ENCODE measurements around the gene DPF3.

Gene DPF3

GRCh38 chr14:72742838-72743195 lies 151.1 kb downstream of the DPF3 start:
- no peak for DNase-seq (ENCODE audit: low read depth in 2 of 2)

GRCh38 chr14:72742118-72742837 lies 151.6 kb downstream of the DPF3 start:
- no peak for DNase-seq (ENCODE audit: low read depth in 2 of 2)

- DNase-seq (ENCODE audit: low read depth in 2 of 2), result no peak
Measured at GRCh38 chr14:72741826-72742117, 152.1 kb downstream of the DPF3 start.

- DNase-seq (ENCODE audit: low read depth in 2 of 2), result no peak
Measured at GRCh38 chr14:72740966-72741825, 152.7 kb downstream of the DPF3 start.

- no peak for DNase-seq (ENCODE audit: low read depth in 2 of 2)
Measured at GRCh38 chr14:72740504-72740961, 153.4 kb downstream of the DPF3 start.

GRCh38 chr14:72739446-72740405 lies 154.2 kb downstream of the DPF3 start:
- no peak for DNase-seq (ENCODE audit: low read depth in 2 of 2)

- no peak for DNase-seq (ENCODE audit: low read depth in 2 of 2)
Measured at GRCh38 chr14:72738161-72738611, 155.7 kb downstream of the DPF3 start.

- DNase-seq (ENCODE audit: low read depth in 2 of 2), result no peak
Measured at GRCh38 chr14:72737560-72737943, 156.3 kb downstream of the DPF3 start.

GRCh38 chr14:72736786-72737559 lies 156.9 kb downstream of the DPF3 start:
- no peak for DNase-seq (ENCODE audit: low read depth in 2 of 2)

- no peak for DNase-seq (ENCODE audit: low read depth in 2 of 2)
Measured at GRCh38 chr14:72736308-72736707, 157.6 kb downstream of the DPF3 start.

- no peak for DNase-seq (ENCODE audit: low read depth in 2 of 2)
Measured at GRCh38 chr14:72732022-72732780, 161.7 kb downstream of the DPF3 start.

- DNase-seq (ENCODE audit: low read depth in 2 of 2), result no peak
Measured at GRCh38 chr14:72731252-72732020, 162.5 kb downstream of the DPF3 start.

GRCh38 chr14:72730468-72730867 lies 163.4 kb downstream of the DPF3 start:
- DNase-seq (ENCODE audit: low read depth in 2 of 2), result no peak

- DNase-seq (ENCODE audit: low read depth in 2 of 2), result no peak
Measured at GRCh38 chr14:72726444-72726843, 167.5 kb downstream of the DPF3 start.

- no peak for DNase-seq (ENCODE audit: low read depth in 2 of 2)
Measured at GRCh38 chr14:72723858-72724530, 169.9 kb downstream of the DPF3 start.

GRCh38 chr14:72722201-72722785 lies 171.6 kb downstream of the DPF3 start:
- no peak for DNase-seq (ENCODE audit: low read depth in 2 of 2)

GRCh38 chr14:72721083-72721482 lies 172.8 kb downstream of the DPF3 start:
- no peak for DNase-seq (ENCODE audit: low read depth in 2 of 2)

- no peak for DNase-seq (ENCODE audit: low read depth in 2 of 2)
Measured at GRCh38 chr14:72717220-72717619, 176.7 kb downstream of the DPF3 start.

- no peak for DNase-seq (ENCODE audit: low read depth in 2 of 2)
Measured at GRCh38 chr14:72716476-72716875, 177.4 kb downstream of the DPF3 start.

Measured in stimulated activated CD4-positive, alpha-beta T cell treated with anti-CD3 and anti-CD28 coated beads, Interleukin-15, amount 100 ng/mL, for 48 hours (primary cell).